Trophoblast cell (in vitro differentiated cells and primary cell): Measurements from ENCODE around the gene TBC1D16.
A peak's percentile ranks its signal among the peaks of the same experiment; 100 is the strongest.

ENCODE experiments used
- DNase-seq, 2 donors: peaks; one replicate each; pipeline ENCODE4 v3.0.0-alpha.2; 2016
- H2AFZ ChIP-seq: 2 replicates; pipeline ENCODE4 v1.6.1; 2013; ENCODE audit warnings: low read length, moderate library complexity, mild to moderate bottlenecking; ENCODE audit not compliant: insufficient read depth, poor library complexity
- H2AK5ac ChIP-seq: 2 replicates; pipeline ENCODE4 v1.6.1; 2013; ENCODE audit warnings: mild to moderate bottlenecking, low read length
- H2BK120ac ChIP-seq: 2 replicates; pipeline ENCODE4 v1.6.1; 2013; ENCODE audit warnings: low read length, mild to moderate bottlenecking, moderate library complexity; ENCODE audit not compliant: insufficient read depth, poor library complexity
- H2BK12ac ChIP-seq: 2 replicates; pipeline ENCODE4 v1.6.1; 2013; ENCODE audit warnings: mild to moderate bottlenecking, low read length, moderate library complexity
- H2BK5ac ChIP-seq: 2 replicates; pipeline ENCODE4 v1.6.1; 2013; ENCODE audit warnings: low read length, low read depth, moderate library complexity, mild to moderate bottlenecking; ENCODE audit not compliant: poor library complexity
- H3K14ac ChIP-seq: 2 replicates; pipeline ENCODE4 v1.6.1; 2013; ENCODE audit warnings: mild to moderate bottlenecking, low read length
- H3K18ac ChIP-seq: 2 replicates; pipeline ENCODE4 v1.6.1; 2013; ENCODE audit warnings: mild to moderate bottlenecking, low read length
- H3K23ac ChIP-seq: 2 replicates; pipeline ENCODE4 v1.6.1; 2013; ENCODE audit warnings: low read length
- H3K27ac ChIP-seq: 2 replicates; pipeline ENCODE4 v1.5.1; 2013; ENCODE audit warnings: low read depth, mild to moderate bottlenecking, inconsistent platforms, low read length, moderate library complexity
- H3K27me3 ChIP-seq: 2 replicates; pipeline ENCODE4 v1.6.1; 2013; ENCODE audit warnings: inconsistent platforms, mild to moderate bottlenecking, low read length, moderate library complexity; ENCODE audit not compliant: insufficient read depth
- H3K36me3 ChIP-seq, 2 experiments: 1 replicate in 1 of 2; 2 replicates in 1 of 2; pipeline ENCODE4 v1.6.1; 2013; ENCODE audit warnings: low read length in 2 of 2, mild to moderate bottlenecking in 2 of 2, moderate library complexity in 1 of 2; ENCODE audit not compliant: insufficient read depth in 2 of 2, control insufficient read depth in 1 of 2
- H3K4ac ChIP-seq: 2 replicates; pipeline ENCODE4 v1.6.1; 2013; ENCODE audit warnings: low read depth, mild to moderate bottlenecking, low read length, moderate library complexity
- H3K4me1 ChIP-seq, 2 experiments: 1 replicate in 1 of 2; 2 replicates in 1 of 2; pipeline ENCODE4 v1.6.1; 2013; ENCODE audit warnings: low read length in 2 of 2, mild to moderate bottlenecking in 2 of 2, moderate library complexity in 1 of 2; ENCODE audit not compliant: insufficient read depth in 2 of 2, control insufficient read depth in 1 of 2
- H3K4me2 ChIP-seq: 2 replicates; pipeline ENCODE4 v1.6.1; 2013; ENCODE audit warnings: inconsistent platforms, mild to moderate bottlenecking, low read length, moderate library complexity
- H3K4me3 ChIP-seq: 2 replicates; pipeline ENCODE4 v1.5.1; 2013; ENCODE audit warnings: mild to moderate bottlenecking, low read depth, low read length, inconsistent platforms
- H3K79me1 ChIP-seq: one replicate; pipeline ENCODE4 v1.6.1; 2013; ENCODE audit warnings: low read length
- H3K79me2 ChIP-seq: 2 replicates; pipeline ENCODE4 v1.6.1; 2013; ENCODE audit warnings: low read length, mild to moderate bottlenecking; ENCODE audit not compliant: control insufficient read depth, insufficient read depth, poor library complexity
- H3K9ac ChIP-seq: 2 replicates; pipeline ENCODE4 v1.6.1; 2013; ENCODE audit warnings: mild to moderate bottlenecking, low read length
- H3K9me3 ChIP-seq: 2 replicates; pipeline ENCODE4 v1.6.1; 2013; ENCODE audit warnings: low read depth, mild to moderate bottlenecking, control low read depth, inconsistent platforms, low read length; ENCODE audit not compliant: insufficient read depth
- H4K12ac ChIP-seq: 2 replicates; pipeline ENCODE4 v1.6.1; 2013; ENCODE audit warnings: low read depth, mild to moderate bottlenecking, low read length, moderate library complexity
- H4K8ac ChIP-seq: 2 replicates; pipeline ENCODE4 v1.6.1; 2013; ENCODE audit warnings: low read depth, mild to moderate bottlenecking, low read length, moderate library complexity
- H4K91ac ChIP-seq: one replicate; pipeline ENCODE4 v1.6.1; 2013; ENCODE audit warnings: low read depth, mild to moderate bottlenecking, low read length, moderate library complexity
- WGBS: extraction: QIAGEN DNeasy Blood & Tissue Kit; methylation state at CpG from one replicate; pipeline ENCODE4 v1.1.7; 2013; ENCODE audit warnings: missing lambda C conversion rate; ENCODE audit not compliant: insufficient read length, insufficient coverage; ENCODE audit errors: extremely low coverage; 5-methylcytosine and 5-hydroxymethylcytosine counted together

Gene TBC1D16

DNA sequence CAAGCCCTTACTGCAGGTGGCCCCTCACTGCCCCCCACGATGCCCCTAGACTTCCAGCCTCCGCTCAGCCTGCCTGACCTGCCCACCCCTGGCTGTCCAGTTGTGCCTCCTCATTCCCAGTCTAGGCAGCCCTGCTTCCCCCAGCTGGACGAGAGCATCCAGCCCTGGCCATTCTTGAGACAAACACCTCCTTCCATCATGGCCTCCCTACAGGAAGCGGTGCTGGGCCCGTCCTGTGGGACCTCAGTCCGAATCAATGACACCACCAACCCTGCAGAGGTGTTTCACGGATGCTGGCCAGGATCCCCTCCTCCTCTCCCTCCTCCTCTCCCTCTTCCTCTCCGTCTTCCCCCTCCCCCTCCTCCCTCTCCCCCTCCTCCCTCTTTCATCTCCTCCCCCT lies 29.0 kb upstream of the TBC1D16 start:
- peaks cover 9 to 11% of the 10 kb centered on the region in 2 experiments for H3K4me1 ChIP-seq
- no peaks in the 10 kb centered on the region for H3K9me3 ChIP-seq
- H2BK5ac ChIP-seq, result no peak overlapping the region
- no peak overlapping the region for H4K8ac ChIP-seq
- WGBS, result no CpG with 5 or more reads among the region's 8 CpGs
- no peak overlapping the region for H3K4ac ChIP-seq
- no peak overlapping the region for H3K27ac ChIP-seq
- H3K4me2 ChIP-seq, result no peak overlapping the region
- no peaks in the 10 kb centered on the region for H3K36me3 ChIP-seq
- no peak overlapping the region for H4K12ac ChIP-seq
- H3K27me3 ChIP-seq, result no peaks in the 10 kb centered on the region
- no peak overlapping the region for H2AFZ ChIP-seq
- H3K23ac ChIP-seq, result no peak overlapping the region
- no peak overlapping the region for H2BK120ac ChIP-seq
- H2AK5ac ChIP-seq, result no peak overlapping the region
- no peaks in the 10 kb centered on the region for H3K79me1 ChIP-seq
- H3K79me2 ChIP-seq, result no peaks in the 10 kb centered on the region
- no peak overlapping the region for H4K91ac ChIP-seq
- no peak overlapping the region for H3K9ac ChIP-seq
- no peak overlapping the region for H2BK12ac ChIP-seq
- H3K4me3 ChIP-seq, result no peak overlapping the region
- DNase-seq, result no peak
- no peak overlapping the region for H3K14ac ChIP-seq
- no peak overlapping the region for H3K18ac ChIP-seq

DNA sequence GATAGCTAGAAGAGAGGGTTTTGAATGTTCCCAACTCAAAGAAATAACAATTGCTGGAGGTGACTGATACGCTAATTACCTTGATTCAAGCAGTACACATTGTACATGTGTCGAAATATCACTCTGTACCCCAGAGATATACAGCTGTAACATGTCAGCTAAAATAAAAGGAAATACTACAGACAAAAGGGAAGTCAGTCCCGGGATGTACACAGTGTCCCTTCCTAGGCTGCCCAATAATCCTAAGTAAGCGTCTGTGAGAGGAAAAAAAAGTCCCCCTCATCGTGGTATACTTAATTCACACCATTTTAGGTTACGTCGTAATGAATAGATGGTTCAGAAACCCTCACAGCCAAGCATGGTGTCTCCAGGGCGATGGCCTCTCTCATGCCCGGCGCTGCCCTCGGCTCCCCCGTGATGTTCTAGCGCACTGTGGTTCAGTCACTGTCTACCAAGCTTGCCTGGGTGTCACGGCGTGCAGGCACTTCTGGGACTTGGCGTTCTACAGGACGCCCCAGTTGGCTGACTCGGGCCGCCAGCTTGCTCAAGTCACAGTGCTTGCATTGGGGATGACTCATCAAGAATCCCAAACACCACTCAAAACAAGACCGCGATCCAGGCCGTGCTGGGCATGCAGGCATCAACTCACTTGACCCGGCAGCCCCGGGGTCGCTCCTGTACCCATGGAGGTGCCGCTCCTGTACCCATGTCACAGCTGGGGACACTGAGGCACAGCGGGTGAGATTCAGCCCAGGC lies 28.3 kb upstream of the TBC1D16 start:
- Histone ChIP-seq H2BK120ac (no peak overlapping the region), H3K9me3 (no peaks in the 10 kb centered on the region), H3K79me2 (no peaks in the 10 kb centered on the region), H3K4ac (no peak overlapping the region), H4K91ac (no peak overlapping the region), H4K8ac (no peak overlapping the region), H3K23ac (no peak overlapping the region), H3K18ac (no peak overlapping the region), H3K9ac (no peak overlapping the region), H3K27me3 (no peaks in the 10 kb centered on the region), H3K27ac (no peak overlapping the region), H3K4me1 (peaks cover 7 to 11% of the 10 kb centered on the region in 2 experiments), H4K12ac (no peak overlapping the region), H3K4me3 (no peak overlapping the region), H3K79me1 (no peaks in the 10 kb centered on the region), H3K4me2 (no peak overlapping the region), H2AFZ (no peak overlapping the region), H3K36me3 (no peaks in the 10 kb centered on the region), H2BK5ac (no peak overlapping the region), H2BK12ac (no peak overlapping the region), H3K14ac (no peak overlapping the region), H2AK5ac (no peak overlapping the region)
- DNase-seq, result peak; percentile 69 to 73
- no CpG with 5 or more reads among the region's 27 CpGs for WGBS

- WGBS, result no CpG with 5 or more reads among the region's 12 CpGs
- no peak overlapping the region for H4K12ac ChIP-seq
- no peak overlapping the region for H2AK5ac ChIP-seq
- no peak overlapping the region for H2BK12ac ChIP-seq
- no peak overlapping the region for H3K14ac ChIP-seq
- H3K27me3 ChIP-seq, result no peaks in the 10 kb centered on the region
- H2AFZ ChIP-seq, result no peak overlapping the region
- H3K4me1 ChIP-seq, result peaks cover 5 to 8% of the 10 kb centered on the region in 2 experiments
- no peak overlapping the region for H3K27ac ChIP-seq
- no peak overlapping the region for H2BK120ac ChIP-seq
- no peak overlapping the region for H4K8ac ChIP-seq
- no peak overlapping the region for H3K23ac ChIP-seq
- no peaks in the 10 kb centered on the region for H3K9me3 ChIP-seq
- H3K4ac ChIP-seq, result no peak overlapping the region
- H3K79me1 ChIP-seq, result no peaks in the 10 kb centered on the region
- H2BK5ac ChIP-seq, result no peak overlapping the region
- H3K79me2 ChIP-seq, result no peaks in the 10 kb centered on the region
- no peak overlapping the region for H3K18ac ChIP-seq
- H3K4me3 ChIP-seq, result no peak overlapping the region
- H4K91ac ChIP-seq, result no peak overlapping the region
- H3K9ac ChIP-seq, result no peak overlapping the region
- DNase-seq, result no peak
- H3K4me2 ChIP-seq, result no peak overlapping the region
- H3K36me3 ChIP-seq, result no peaks in the 10 kb centered on the region
Measured at GRCh38 chr17:80061421-80061820, 25.7 kb upstream of the TBC1D16 start.

GRCh38 chr17:80060644-80061043 lies 25.0 kb upstream of the TBC1D16 start:
- no peak overlapping the region for H4K91ac ChIP-seq
- H3K14ac ChIP-seq, result no peak overlapping the region
- DNase-seq, result no peak
- H3K4me3 ChIP-seq, result no peak overlapping the region
- no peak overlapping the region for H3K27ac ChIP-seq
- H3K36me3 ChIP-seq, result no peaks in the 10 kb centered on the region
- no peak overlapping the region for H4K12ac ChIP-seq
- no peak overlapping the region for H2AFZ ChIP-seq
- H2BK120ac ChIP-seq, result no peak overlapping the region
- H3K4ac ChIP-seq, result no peak overlapping the region
- H3K18ac ChIP-seq, result no peak overlapping the region
- no peaks in the 10 kb centered on the region for H3K79me2 ChIP-seq
- no peaks in the 10 kb centered on the region for H3K27me3 ChIP-seq
- H2BK12ac ChIP-seq, result no peak overlapping the region
- no peaks in the 10 kb centered on the region for H3K79me1 ChIP-seq
- H3K9me3 ChIP-seq, result no peaks in the 10 kb centered on the region
- no peak overlapping the region for H3K9ac ChIP-seq
- H3K4me2 ChIP-seq, result no peak overlapping the region
- H3K4me1 ChIP-seq, result peaks cover 5 to 8% of the 10 kb centered on the region in 2 experiments
- no peak overlapping the region for H4K8ac ChIP-seq
- H3K23ac ChIP-seq, result no peak overlapping the region
- WGBS, result no CpG with 5 or more reads among the region's 4 CpGs
- H2BK5ac ChIP-seq, result no peak overlapping the region
- no peak overlapping the region for H2AK5ac ChIP-seq
